GM23248 (cell line): ENCODE data around the gene SLC4A11. TPM values are rescaled to one million over a fixed set of nuclear protein-coding genes. Genes with fewer than 3 reads are reported as not detected.

Experiments
- DNase-seq: peaks from one replicate; pipeline ENCODE4 v3.0.0-alpha.2; 2015
- H2AFZ ChIP-seq: fragments of 200-600 bp; sonication (generic); 2 replicates; pipeline ENCODE4 v1.6.1; 2016; ENCODE audit warnings: antibody characterized with exemption
- H3F3A ChIP-seq: fragments of 200-600 bp; sonication (generic); 2 replicates; pipeline ENCODE4 v1.6.1; 2016; ENCODE audit warnings: mild to moderate bottlenecking, antibody characterized with exemption, mixed run types; ENCODE audit not compliant: insufficient read depth
- H3K27ac ChIP-seq: fragments of 200-600 bp; sonication (generic); 2 replicates; pipeline ENCODE4 v1.5.1; 2016; ENCODE audit warnings: mild to moderate bottlenecking
- H3K27me3 ChIP-seq: fragments of 200-600 bp; sonication (generic); replicated peaks from 2 replicates; pipeline ENCODE4 v1.6.1; 2016; ENCODE audit warnings: mild to moderate bottlenecking; ENCODE audit not compliant: insufficient read depth
- H3K36me3 ChIP-seq: fragments of 200-600 bp; sonication (generic); 2 replicates; pipeline ENCODE4 v1.6.1; 2016; ENCODE audit warnings: low read depth, mild to moderate bottlenecking
- H3K4me1 ChIP-seq: fragments of 200-600 bp; sonication (generic); 2 replicates; pipeline ENCODE4 v1.6.1; 2016; ENCODE audit warnings: mild to moderate bottlenecking; ENCODE audit not compliant: insufficient read depth
- H3K4me2 ChIP-seq: fragments of 200-600 bp; sonication (generic); one replicate; pipeline ENCODE4 v1.6.1; 2016; ENCODE audit warnings: mild to moderate bottlenecking; ENCODE audit not compliant: unreplicated experiment
- H3K4me3 ChIP-seq: fragments of 200-600 bp; sonication (generic); 2 replicates; pipeline ENCODE4 v1.5.1; 2016; ENCODE audit warnings: mild to moderate bottlenecking
- H3K79me2 ChIP-seq: fragments of 200-600 bp; sonication (generic); 2 replicates; pipeline ENCODE4 v1.6.1; 2016; ENCODE audit warnings: mild to moderate bottlenecking; ENCODE audit not compliant: insufficient read depth
- H3K9ac ChIP-seq: fragments of 200-600 bp; sonication (generic); 2 replicates; pipeline ENCODE4 v1.6.1; 2016; ENCODE audit warnings: mild to moderate bottlenecking
- H3K9me2 ChIP-seq: fragments of 200-600 bp; sonication (generic); 2 replicates; pipeline ENCODE4 v1.6.1; 2016; ENCODE audit warnings: mixed run types, mild to moderate bottlenecking, moderate library complexity; ENCODE audit not compliant: insufficient read depth
- H3K9me3 ChIP-seq: fragments of 200-600 bp; sonication (generic); one replicate; pipeline ENCODE4 v1.6.1; 2017; ENCODE audit warnings: low read depth
- H4K20me1 ChIP-seq: fragments of 200-600 bp; sonication (generic); 2 replicates; pipeline ENCODE4 v1.6.0; 2016; ENCODE audit not compliant: insufficient read depth
- EZH2 ChIP-seq: fragments of 200-600 bp; sonication (generic); IDR thresholded peaks from 2 replicates; pipeline ENCODE4 v1.6.1; 2018; ENCODE audit warnings: antibody characterized with exemption, mild to moderate bottlenecking; ENCODE audit not compliant: insufficient read depth, poor library complexity, severe bottlenecking
- EZH2phosphoT487 ChIP-seq: fragments of 200-600 bp; sonication (generic); IDR thresholded peaks from 2 replicates; pipeline ENCODE4 v1.6.1; 2018; ENCODE audit warnings: antibody characterized with exemption, moderate library complexity, mild to moderate bottlenecking, low read depth; ENCODE audit not compliant: insufficient read depth
- WGBS, 2 experiments: methylation state at CpG; one replicate each; pipeline ENCODE4 v1.1.6; 2015 to 2017; ENCODE audit warnings: low lambda C conversion rate in 2 of 2, low coverage in 1 of 2; ENCODE audit errors: missing lambda C conversion rate in 2 of 2; 5-methylcytosine and 5-hydroxymethylcytosine counted together
- in situ Hi-C: fragments of 300-500 bp; cut with MboI; formaldehyde crosslinking; loops from 2 replicates; pipeline ENCODE4 v1.15.0; 2020
- polyA plus RNA-seq: library from polyadenylated mRNA; unstranded; fragments of >200 nt; fragmentation: Nextera tagmentation; extraction: Ambion mirVana; gene quantifications from 2 replicates; pipeline ENCODE4 v1.2.1, GENCODE V29; 2016
- total RNA-seq: library from RNA; depleted of rRNA; stranded (reverse); fragments of >200 nt; shearing (Covaris generic); gene quantifications from 2 replicates; pipeline ENCODE4 v1.2.3, GENCODE V29; 2014

SLC4A11 gene
- total and polyA plus RNA-seq, 2 experiments from 2014 or later, result 0.65 to 1.1 TPM

DNA sequence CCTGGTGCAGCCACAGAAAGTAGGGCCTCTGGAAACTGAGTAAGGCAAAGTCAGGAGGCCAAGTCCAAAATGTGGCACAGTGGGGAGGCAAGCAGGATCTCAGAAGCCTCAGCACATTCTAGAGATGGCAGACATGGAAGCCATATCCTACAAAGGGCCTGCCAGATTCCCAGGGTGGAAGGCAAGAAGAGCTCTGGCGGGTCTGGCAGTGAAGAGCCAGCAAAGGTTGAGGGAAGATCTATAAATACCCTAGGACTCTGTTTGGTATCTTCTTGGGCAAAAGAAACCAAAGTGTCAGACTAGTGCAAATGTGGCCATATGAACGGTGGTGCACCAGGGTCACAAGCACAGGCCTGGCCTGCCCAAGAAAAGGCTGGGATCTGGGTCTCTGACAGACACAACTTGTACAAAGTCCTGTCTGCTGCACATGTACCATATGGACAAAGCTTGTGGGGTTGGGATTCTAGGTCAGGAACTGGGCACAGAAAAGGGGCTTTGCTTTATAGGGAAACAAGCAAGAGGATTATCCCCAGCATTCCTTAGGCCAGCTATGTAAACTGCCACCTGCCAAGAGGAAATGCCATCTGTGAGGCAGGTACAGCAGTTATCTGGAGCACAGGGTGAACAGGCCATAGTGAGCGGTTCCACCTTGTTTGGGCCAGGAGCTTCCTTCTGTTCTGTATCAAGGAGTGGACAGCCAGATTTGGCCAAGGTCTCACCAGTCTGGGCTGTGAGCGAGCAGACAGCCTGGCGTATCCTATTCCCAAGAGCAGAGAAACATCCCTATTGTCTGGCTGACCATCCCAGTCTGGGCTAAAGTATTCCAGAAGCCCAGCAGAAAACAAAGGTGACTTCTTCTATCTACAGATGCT lies 36.3 kb upstream of the SLC4A11 start:
- H3K9me3 ChIP-seq, result no peaks in the 10 kb centered on the region
- no peaks in the 10 kb centered on the region for H4K20me1 ChIP-seq
- H3K27me3 ChIP-seq, result no peaks in the 10 kb centered on the region
- no peaks in the 10 kb centered on the region for H3K4me1 ChIP-seq
- H3K36me3 ChIP-seq, result peaks cover 34% of the 10 kb centered on the region; the same call in 1 of the 2 replicates
- DNase-seq, result no peak
- no peak for TF ChIP-seq EZH2phosphoT487
- no peak for TF ChIP-seq EZH2
- in situ Hi-C loops, result no loop called here
- no peak overlapping the region for H3K4me3 ChIP-seq
- no peak overlapping the region for H3K9ac ChIP-seq
- H3K79me2 ChIP-seq, result no peaks in the 10 kb centered on the region
- no peaks in the 10 kb centered on the region for H3K9me2 ChIP-seq
- 84 to 95% methylated on average over 5 of the region's 5 CpGs for WGBS, 2 experiments
- no peak overlapping the region for H3K27ac ChIP-seq
- no peaks in the 10 kb centered on the region for H3F3A ChIP-seq
- no peak overlapping the region for H3K4me2 ChIP-seq
- no peak overlapping the region for H2AFZ ChIP-seq

DNA sequence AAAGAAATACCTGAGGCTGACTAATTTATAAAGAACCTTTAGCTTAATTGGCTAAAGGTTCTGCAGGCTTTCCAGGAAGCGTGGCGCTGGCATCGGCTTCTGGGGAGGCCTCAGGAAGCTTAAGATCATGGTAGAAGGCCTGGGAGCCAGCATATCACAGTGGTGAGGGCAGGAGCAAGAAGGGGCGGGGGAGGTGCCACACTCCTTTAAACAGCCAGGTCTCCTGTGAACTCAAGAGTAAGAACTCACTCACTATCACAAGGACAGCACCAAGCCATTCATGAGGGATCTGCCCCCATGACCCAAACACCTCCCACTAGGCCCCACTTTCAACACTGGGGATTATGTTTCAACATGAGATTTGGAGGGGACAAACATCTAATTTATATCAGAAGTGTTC lies 34.4 kb upstream of the SLC4A11 start:
- Histone ChIP-seq H3K4me2 (no peak overlapping the region), H3K4me3 (no peak overlapping the region), H3K27me3 (no peaks in the 10 kb centered on the region), H3K9me3 (no peaks in the 10 kb centered on the region), H3K9me2 (no peaks in the 10 kb centered on the region), H2AFZ (no peak overlapping the region), H3K79me2 (no peaks in the 10 kb centered on the region), H3K36me3 (peaks cover 16% of the 10 kb centered on the region; the same call in 1 of the 2 replicates), H3K4me1 (no peaks in the 10 kb centered on the region), H3F3A (no peaks in the 10 kb centered on the region), H3K9ac (no peak overlapping the region), H4K20me1 (no peaks in the 10 kb centered on the region), H3K27ac (no peak overlapping the region)
- 92 to 94% methylated on average over 4 of the region's 4 CpGs for WGBS, 2 experiments
- TF ChIP-seq EZH2phosphoT487, result no peak
- no peak for TF ChIP-seq EZH2
- in situ Hi-C loops, result no loop called here
- no peak for DNase-seq

DNA sequence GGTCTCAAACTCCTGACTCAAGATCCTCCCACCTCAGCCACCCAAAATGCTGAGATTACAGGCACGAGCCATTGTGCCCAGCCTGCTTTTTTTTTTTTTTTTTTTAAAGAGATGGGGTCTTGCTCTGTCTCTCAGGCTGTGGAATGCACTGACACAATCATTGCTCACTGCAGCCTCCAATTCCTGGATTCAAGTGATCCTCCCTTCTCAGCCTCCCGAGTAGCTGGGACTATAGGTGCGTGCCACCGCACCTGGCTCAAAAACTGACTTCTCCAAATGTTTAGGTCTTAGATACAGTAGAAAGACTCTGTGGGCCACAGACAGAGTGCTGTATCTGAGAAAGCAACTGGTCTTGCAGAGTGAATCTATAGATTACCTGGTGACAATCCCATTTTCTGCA lies 31.1 kb upstream of the SLC4A11 start:
- Histone ChIP-seq H2AFZ (no peak overlapping the region), H3K4me1 (no peaks in the 10 kb centered on the region), H3K9ac (no peak overlapping the region), H3K9me3 (no peaks in the 10 kb centered on the region), H3K27me3 (no peaks in the 10 kb centered on the region), H3K4me2 (no peak overlapping the region), H3K36me3 (peaks cover 24% of the 10 kb centered on the region; the same call in 1 of the 2 replicates), H3K79me2 (no peaks in the 10 kb centered on the region), H3K9me2 (no peaks in the 10 kb centered on the region), H4K20me1 (no peaks in the 10 kb centered on the region), H3K27ac (no peak overlapping the region), H3K4me3 (no peak overlapping the region), H3F3A (no peaks in the 10 kb centered on the region)
- DNase-seq, result no peak
- 97 to 99% methylated on average over 4 of the region's 4 CpGs for WGBS, 2 experiments
- in situ Hi-C loops, result no loop called here
- TF ChIP-seq EZH2, result no peak
- no peak for TF ChIP-seq EZH2phosphoT487

DNA sequence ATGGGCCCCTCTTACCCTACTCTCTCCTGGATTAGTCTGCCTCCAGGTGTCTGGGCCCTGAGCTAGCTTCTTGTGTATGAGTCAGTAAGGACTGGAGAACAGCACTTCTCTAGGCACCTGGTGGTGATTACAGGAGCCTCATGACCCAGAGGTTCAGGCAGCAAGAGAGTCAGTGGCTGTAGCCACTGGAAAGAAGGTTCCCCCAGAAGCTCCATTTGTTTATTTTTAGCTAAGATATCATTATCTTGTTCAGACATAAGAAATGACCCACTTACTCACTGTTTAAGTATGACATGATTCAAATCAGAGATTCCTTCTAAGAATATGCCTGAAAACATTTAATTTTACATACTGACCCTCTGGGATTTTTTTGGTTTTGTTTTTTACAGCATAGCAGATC lies 23.6 kb upstream of the SLC4A11 start:
- Histone ChIP-seq H3K36me3 (peaks cover 29% of the 10 kb centered on the region), H3K9me2 (no peaks in the 10 kb centered on the region), H3K27ac (no peak overlapping the region), H2AFZ (no peak overlapping the region), H3K9me3 (no peaks in the 10 kb centered on the region), H4K20me1 (no peaks in the 10 kb centered on the region), H3K4me1 (no peaks in the 10 kb centered on the region), H3K4me3 (no peak overlapping the region), H3K4me2 (no peak overlapping the region), H3F3A (0 out of 2 replicates have a peak, but pooled peaks cover 3% of the 10 kb centered on the region), H3K79me2 (no peaks in the 10 kb centered on the region), H3K27me3 (no peaks in the 10 kb centered on the region), H3K9ac (no peak overlapping the region)
- peak; percentile 47 for DNase-seq
- TF ChIP-seq EZH2 (no peak), EZH2phosphoT487 (no peak)
- in situ Hi-C loops, result no loop called here
